GM12892 (cell line): ENCODE data around the gene ULBP2.

ENCODE experiments used
- POLR2AphosphoS5 ChIP-seq: IDR thresholded peaks from 2 replicates; pipeline ENCODE4 v1.6.1; 2011; ENCODE audit warnings: low read depth, low read length, control low read depth
- TAF1 ChIP-seq: IDR thresholded peaks from 2 replicates; pipeline ENCODE4 v1.6.1; 2011; ENCODE audit warnings: low read depth, mild to moderate bottlenecking, control low read depth, low read length, borderline replicate concordance

DNA sequence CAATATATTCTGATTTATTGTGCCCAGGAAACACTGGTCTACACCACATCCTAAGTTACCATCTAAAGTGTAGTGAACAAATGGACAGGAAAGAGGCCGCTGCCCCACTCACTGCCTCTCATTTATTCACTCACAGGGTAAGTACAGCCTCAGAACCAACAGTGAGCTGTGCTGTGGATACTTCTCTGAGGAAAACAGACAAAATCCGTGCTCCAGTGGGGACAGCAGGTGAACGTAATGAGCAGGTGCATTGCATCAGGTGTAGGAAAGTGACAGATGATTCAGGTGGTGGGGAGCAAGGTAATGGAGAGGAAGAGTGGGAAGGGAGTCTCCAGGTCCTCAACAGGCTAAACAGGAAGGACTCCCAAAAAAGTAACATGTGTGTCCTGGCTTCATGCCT, 8.4 kb upstream of the ULBP2 start:
- TF ChIP-seq POLR2AphosphoS5 (no peak), TAF1 (no peak)
